T-cell (primary cell): ENCODE results near the gene KIAA1586. TPM values are rescaled to one million over a fixed set of nuclear protein-coding genes. Genes with fewer than 3 reads are reported as not detected.

ENCODE experiments used
- ATAC-seq, 4 experiments: fragments of 200-7000 bp in 3 of 4; fragments of 150-1000 bp in 1 of 4; cut with Tn5 transposase; replicated peaks in 1 of 4; 1 replicate in 3 of 4; 2 replicates in 1 of 4; pipeline ENCODE4 v1.10.0; 2021; ENCODE audit warnings: moderate library complexity in 3 of 4, mild to moderate bottlenecking in 2 of 4, moderate number of reproducible peaks in 1 of 4
- CTCF ChIA-PET, 2 donors: fragments of 300-600 bp; sonication (Branson Sonifier 250); formaldehyde crosslinking; loops; one replicate each; lab custom pipeline; 2022; ENCODE audit warnings: antibody characterized with exemption in 2 of 2; lab: Charles Lee
- POLR2A ChIA-PET, 2 donors: fragments of 300-600 bp; sonication (Branson Sonifier 250); formaldehyde crosslinking; loops; one replicate each; lab custom pipeline; 2022; ENCODE audit warnings: antibody characterized with exemption in 2 of 2; lab: Charles Lee
- DNase-seq, 35 experiments: peaks; one replicate each; pipeline versions ENCODE4 v3.0.0 to v3.0.0-alpha.2; 2013 to 2023
- H3K27ac ChIP-seq: one replicate; pipeline ENCODE4 v1.5.1; 2013; ENCODE audit warnings: low read length
- H3K27me3 ChIP-seq, 2 experiments: replicated peaks in 1 of 2; 1 replicate in 1 of 2; 2 replicates in 1 of 2; pipeline versions ENCODE4 v1.6.1 to v1.7.0; 2013; ENCODE audit warnings: low read length in 1 of 2, mixed read lengths in 1 of 2; ENCODE audit not compliant: control insufficient read depth in 2 of 2, insufficient read depth in 2 of 2; ENCODE audit errors: extremely low read depth in 1 of 2
- H3K36me3 ChIP-seq, 2 donors: 1 replicate in 1 of 2; 2 replicates in 1 of 2; pipeline versions ENCODE4 v1.6.1 to v1.7.0; 2013; ENCODE audit warnings: low read length in 1 of 2; ENCODE audit not compliant: control insufficient read depth in 2 of 2, insufficient read depth in 1 of 2; ENCODE audit errors: extremely low read depth in 1 of 2
- H3K4me1 ChIP-seq, 2 experiments: 1 replicate in 1 of 2; 2 replicates in 1 of 2; pipeline versions ENCODE4 v1.6.1 to v1.7.0; 2013; ENCODE audit warnings: low read length in 2 of 2, mixed read lengths in 1 of 2; ENCODE audit not compliant: insufficient read depth in 2 of 2, control insufficient read depth in 1 of 2; ENCODE audit errors: extremely low read depth in 1 of 2
- H3K4me3 ChIP-seq, 2 donors: 1 replicate in 1 of 2; 2 replicates in 1 of 2; pipeline versions ENCODE4 v1.5.1 to v1.7.0; 2013; ENCODE audit warnings: mild to moderate bottlenecking in 2 of 2, low read length in 1 of 2, moderate library complexity in 1 of 2; ENCODE audit not compliant: control insufficient read depth in 1 of 2; ENCODE audit errors: extremely low read depth in 1 of 2
- H3K9me3 ChIP-seq: 2 replicates; pipeline ENCODE4 v1.7.0; 2013
- H3K27ac Mint-ChIP-seq, 2 donors: one replicate each; pipeline ENCODE4 v1.8.0; 2020 to 2021; ENCODE audit warnings: mild to moderate bottlenecking in 2 of 2, mixed read lengths in 2 of 2
- H3K27me3 Mint-ChIP-seq, 2 donors: one replicate each; pipeline ENCODE4 v1.8.0; 2021 to 2022; ENCODE audit warnings: mixed read lengths in 2 of 2
- H3K36me3 Mint-ChIP-seq: one replicate; pipeline ENCODE4 v1.8.0; 2021; ENCODE audit warnings: mixed read lengths
- H3K4me1 Mint-ChIP-seq, 3 donors: one replicate each; pipeline ENCODE4 v1.8.0; 2020 to 2022; ENCODE audit warnings: mixed read lengths in 3 of 3, mild to moderate bottlenecking in 1 of 3
- H3K4me3 Mint-ChIP-seq, 3 donors: one replicate each; pipeline ENCODE4 v1.8.0; 2020 to 2022; ENCODE audit warnings: mild to moderate bottlenecking in 3 of 3, mixed read lengths in 3 of 3, moderate library complexity in 3 of 3
- H3K9me3 Mint-ChIP-seq, 3 donors: one replicate each; pipeline ENCODE4 v1.8.0; 2020 to 2022; ENCODE audit warnings: mixed read lengths in 3 of 3
- WGBS: methylation state at CpG from one replicate; pipeline ENCODE4 v1.1.5; 2013; ENCODE audit warnings: missing lambda C conversion rate; ENCODE audit not compliant: insufficient coverage; 5-methylcytosine and 5-hydroxymethylcytosine counted together
- total RNA-seq, 35 experiments: library from RNA in 6 of 35; stranded (reverse) in 6 of 35; fragments of 120-200 nt in 1 of 35; gene quantifications; one replicate each; pipeline versions ENCODE4 v1.2.1 to v1.2.4 and lab custom pipeline; 2013 to 2026

KIAA1586 gene
- total RNA-seq, 5 donors from 2014 or later (not counting 1 experiment from before 2014, with no cell fraction given): 12.5 to 20.5 (median 15.2) TPM

DNA sequence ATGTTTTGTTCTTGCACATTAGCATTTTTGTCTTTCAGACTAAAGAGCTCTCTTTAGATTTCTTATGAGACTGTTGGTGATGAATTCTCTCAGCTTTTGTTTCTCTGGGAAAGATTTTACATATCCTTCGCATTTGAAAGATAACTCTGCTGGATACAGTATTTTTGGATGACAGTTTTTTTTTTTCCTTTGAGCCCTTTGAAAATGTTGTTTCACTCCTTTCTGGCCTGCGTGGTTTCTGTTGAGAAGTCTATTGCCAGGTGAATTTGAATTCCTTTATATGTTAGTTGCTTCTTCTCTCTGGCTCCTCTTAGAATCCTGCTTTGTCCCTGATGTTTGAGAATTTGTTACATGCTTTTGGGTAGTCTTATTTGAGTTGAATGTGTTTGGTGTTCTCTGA, 22.2 kb upstream of the KIAA1586 start:
- no peak overlapping the region for H3K27ac ChIP-seq
- no peak for ATAC-seq
- no peak for DNase-seq
- H3K36me3 ChIP-seq: no peaks in the 10 kb centered on the region
- no peak overlapping the region for H3K4me3 ChIP-seq
- no peaks in the 10 kb centered on the region for H3K4me1 ChIP-seq
- Mint-ChIP-seq H3K27me3 (peaks cover 4 to 11% of the 10 kb centered on the region in 2 donors), H3K27ac (no peak overlapping the region), H3K36me3 (peaks cover 9% of the 10 kb centered on the region), H3K4me3 (no peak overlapping the region), H3K9me3 (peaks cover 14 to 23% (median 16%) of the 10 kb centered on the region in 3 donors), H3K4me1 (no peaks in the 10 kb centered on the region)
- ChIA-PET POLR2A (no interaction called here), CTCF (no interaction called here)
- peaks cover 0 to 3% of the 10 kb centered on the region in 2 experiments for H3K27me3 ChIP-seq
- peaks cover 2% of the 10 kb centered on the region for H3K9me3 ChIP-seq
- 100% methylated on average over 1 of the region's 2 CpGs for WGBS

GRCh38 chr6:57024775-57025174, 21.7 kb upstream of the KIAA1586 start:
- Mint-ChIP-seq H3K9me3 (peaks cover 14 to 23% (median 16%) of the 10 kb centered on the region in 3 donors), H3K4me3 (no peak overlapping the region), H3K36me3 (peaks cover 9% of the 10 kb centered on the region), H3K27me3 (peaks cover 4 to 16% of the 10 kb centered on the region in 2 donors), H3K27ac (no peak overlapping the region), H3K4me1 (no peaks in the 10 kb centered on the region)
- DNase-seq (no peak), ATAC-seq (no peak)
- ChIA-PET CTCF (no interaction called here), POLR2A (no interaction called here)
- Histone ChIP-seq H3K4me1 (no peaks in the 10 kb centered on the region), H3K27me3 (peaks cover 0 to 3% of the 10 kb centered on the region in 2 experiments), H3K27ac (no peak overlapping the region), H3K4me3 (no peak overlapping the region), H3K36me3 (no peaks in the 10 kb centered on the region), H3K9me3 (peaks cover 2% of the 10 kb centered on the region)
- no CpG with 5 or more reads among the region's 1 CpG for WGBS

GRCh38 chr6:57026001-57026400, 20.5 kb upstream of the KIAA1586 start:
- H3K4me1 ChIP-seq: no peaks in the 10 kb centered on the region
- ChIA-PET POLR2A (no interaction called here), CTCF (interaction anchor here in 1 of 2 donors (0.6 kb wide), 1 partner anchor 33 kb away, joined by 4 read pairs; no protein-coding TSS in a partner anchor)
- Mint-ChIP-seq H3K27ac (no peak overlapping the region), H3K4me3 (no peak overlapping the region), H3K9me3 (peaks cover 14 to 23% (median 16%) of the 10 kb centered on the region in 3 donors), H3K27me3 (peaks cover 4 to 16% of the 10 kb centered on the region in 2 donors), H3K36me3 (peaks cover 9% of the 10 kb centered on the region), H3K4me1 (no peaks in the 10 kb centered on the region)
- no peak for ATAC-seq
- WGBS: no CpG with 5 or more reads among the region's 1 CpG
- H3K9me3 ChIP-seq: peaks cover 2% of the 10 kb centered on the region
- H3K36me3 ChIP-seq: no peaks in the 10 kb centered on the region
- H3K27me3 ChIP-seq: peaks cover 0 to 7% of the 10 kb centered on the region in 2 experiments
- H3K27ac ChIP-seq: no peak overlapping the region
- DNase-seq: no peak
- H3K4me3 ChIP-seq: no peak overlapping the region

DNA sequence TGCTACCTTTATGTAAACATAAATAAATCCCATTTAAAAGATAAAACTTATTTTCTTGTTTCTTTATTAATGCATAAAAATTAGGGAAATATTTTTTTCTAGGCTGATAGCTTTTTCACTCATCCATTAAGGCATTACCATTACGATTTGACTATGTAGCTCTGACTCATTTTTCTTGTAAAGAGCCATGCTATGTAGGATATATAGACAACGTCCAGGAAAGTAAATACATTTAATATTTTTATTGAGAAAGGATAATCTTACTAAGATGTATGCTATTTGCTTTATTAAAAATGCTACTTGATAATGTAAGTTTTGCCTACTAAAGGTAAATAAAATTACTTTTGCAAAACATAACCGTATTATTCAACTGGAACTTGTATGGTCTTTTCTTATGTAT, 19.2 kb upstream of the KIAA1586 start:
- no peak overlapping the region for H3K27ac ChIP-seq
- peaks cover 2% of the 10 kb centered on the region for H3K9me3 ChIP-seq
- CTCF ChIA-PET: no interaction called here
- DNase-seq (no peak), ATAC-seq (no peak)
- POLR2A ChIA-PET: no interaction called here
- peaks cover 0 to 7% of the 10 kb centered on the region in 2 experiments for H3K27me3 ChIP-seq
- H3K27ac Mint-ChIP-seq: no peak overlapping the region
- H3K4me3 Mint-ChIP-seq: no peak overlapping the region
- H3K27me3 Mint-ChIP-seq: peaks cover 4 to 21% of the 10 kb centered on the region in 2 donors
- H3K36me3 Mint-ChIP-seq: peaks cover 9% of the 10 kb centered on the region
- peaks cover 14 to 23% (median 16%) of the 10 kb centered on the region in 3 donors for H3K9me3 Mint-ChIP-seq
- no peak overlapping the region for H3K4me3 ChIP-seq
- H3K36me3 ChIP-seq: no peaks in the 10 kb centered on the region
- no peaks in the 10 kb centered on the region for H3K4me1 ChIP-seq
- no peaks in the 10 kb centered on the region for H3K4me1 Mint-ChIP-seq
- WGBS: no CpG with 5 or more reads among the region's 3 CpGs

GRCh38 chr6:57029213-57029612, 17.3 kb upstream of the KIAA1586 start:
- H3K36me3 ChIP-seq: no peaks in the 10 kb centered on the region
- no peak overlapping the region for H3K27ac Mint-ChIP-seq
- WGBS: 92% methylated on average over 8 of the region's 9 CpGs
- peaks cover 0 to 7% of the 10 kb centered on the region in 2 experiments for H3K27me3 ChIP-seq
- H3K27me3 Mint-ChIP-seq: peaks cover 4 to 21% of the 10 kb centered on the region in 2 donors
- H3K4me1 Mint-ChIP-seq: no peaks in the 10 kb centered on the region
- ChIA-PET POLR2A (no interaction called here), CTCF (no interaction called here)
- no peaks in the 10 kb centered on the region for H3K4me1 ChIP-seq
- ATAC-seq: no peak
- no peak overlapping the region for H3K4me3 Mint-ChIP-seq
- H3K9me3 Mint-ChIP-seq: peaks cover 14 to 16% (median 15%) of the 10 kb centered on the region in 3 donors
- H3K36me3 Mint-ChIP-seq: peaks cover 9% of the 10 kb centered on the region
- DNase-seq: no peak
- no peak overlapping the region for H3K4me3 ChIP-seq
- H3K27ac ChIP-seq: no peak overlapping the region
- H3K9me3 ChIP-seq: peaks cover 2% of the 10 kb centered on the region

DNA sequence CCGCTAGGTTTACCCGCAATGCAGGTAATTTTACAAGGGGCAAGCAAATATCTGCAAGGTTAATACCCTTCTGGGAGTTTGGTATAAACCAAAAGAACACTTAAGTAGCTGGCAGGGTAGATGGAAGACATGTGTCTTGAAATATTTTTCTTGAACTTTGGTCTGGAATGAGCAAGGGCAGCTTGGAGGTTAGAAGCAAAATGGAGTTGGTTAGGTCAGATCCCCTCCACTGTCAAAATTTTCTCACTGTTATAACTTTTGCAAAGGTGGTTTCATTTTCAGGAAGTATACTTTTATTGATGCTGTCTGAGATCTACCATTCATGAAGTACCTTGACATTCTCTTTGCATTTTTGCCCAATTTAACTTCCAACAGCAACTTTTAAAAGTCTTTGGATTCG, 13.3 kb upstream of the KIAA1586 start:
- H3K4me3 Mint-ChIP-seq: no peak overlapping the region
- H3K4me1 ChIP-seq: no peaks in the 10 kb centered on the region
- no peak for ATAC-seq
- H3K27ac Mint-ChIP-seq: no peak overlapping the region
- ChIA-PET CTCF (no interaction called here), POLR2A (no interaction called here)
- DNase-seq: no peak
- peaks cover 0 to 12% of the 10 kb centered on the region in 2 experiments for H3K27me3 ChIP-seq
- H3K27ac ChIP-seq: no peak overlapping the region
- no CpG with 5 or more reads among the region's 3 CpGs for WGBS
- H3K9me3 ChIP-seq: no peaks in the 10 kb centered on the region
- no peak overlapping the region for H3K4me3 ChIP-seq
- H3K9me3 Mint-ChIP-seq: no peaks in the 10 kb centered on the region
- peaks cover 15 to 38% of the 10 kb centered on the region in 2 donors for H3K27me3 Mint-ChIP-seq
- H3K36me3 ChIP-seq: no peaks in the 10 kb centered on the region
- no peaks in the 10 kb centered on the region for H3K4me1 Mint-ChIP-seq
- no peaks in the 10 kb centered on the region for H3K36me3 Mint-ChIP-seq

- Histone ChIP-seq H3K4me1 (no peaks in the 10 kb centered on the region), H3K36me3 (no peaks in the 10 kb centered on the region), H3K27me3 (peaks cover 0 to 14% of the 10 kb centered on the region in 2 experiments), H3K9me3 (no peaks in the 10 kb centered on the region), H3K27ac (no peak overlapping the region), H3K4me3 (no peak overlapping the region)
- H3K4me1 Mint-ChIP-seq: no peaks in the 10 kb centered on the region
- H3K4me3 Mint-ChIP-seq: no peak overlapping the region
- no peaks in the 10 kb centered on the region for H3K9me3 Mint-ChIP-seq
- H3K36me3 Mint-ChIP-seq: no peaks in the 10 kb centered on the region
- no CpG with 5 or more reads among the region's 3 CpGs for WGBS
- CTCF ChIA-PET: no interaction called here
- H3K27me3 Mint-ChIP-seq: peaks cover 20 to 36% of the 10 kb centered on the region in 2 donors
- H3K27ac Mint-ChIP-seq: no peak overlapping the region
- no peak for DNase-seq
- POLR2A ChIA-PET: no interaction called here
- ATAC-seq: no peak
Observed at GRCh38 chr6:57035549-57035948, 10.9 kb upstream of the KIAA1586 start.
